Breast epithelium (tissue), 4 donors: ENCODE results near the gene DEAF1. TPM values are rescaled to one million over a fixed set of nuclear protein-coding genes. Genes with fewer than 3 reads are reported as not detected.
A peak's percentile ranks its signal among the peaks of the same experiment; 100 is the strongest.

Experiments
- DNase-seq, 2 donors: peaks; one replicate each; pipeline ENCODE4 v3.0.0-alpha.2; 2019; ENCODE audit warnings: low spot score in 2 of 2
- H3K27ac ChIP-seq, 2 donors: fragments of 200-600 bp; sonication (generic) in 1 of 2; one replicate each; pipeline ENCODE4 v1.5.1; 2016 to 2019; ENCODE audit warnings: mild to moderate bottlenecking in 1 of 2
- H3K27me3 ChIP-seq, 2 donors: fragments of 200-600 bp; sonication (generic) in 1 of 2; one replicate each; pipeline versions ENCODE4 v1.5.1 to v1.6.0; 2017 to 2019; ENCODE audit warnings: control low read depth in 1 of 2, mild to moderate bottlenecking in 1 of 2
- H3K36me3 ChIP-seq: fragments of 200-600 bp; one replicate; pipeline ENCODE4 v1.5.1; 2019
- H3K4me1 ChIP-seq, 2 donors: fragments of 200-600 bp; sonication (generic); one replicate each; pipeline ENCODE4 v1.5.1; 2016 to 2019; ENCODE audit warnings: control low read depth in 1 of 2
- H3K4me3 ChIP-seq, 3 donors: fragments of 200-600 bp; sonication (generic); 1 replicate in 2 of 3; 2 replicates in 1 of 3; pipeline ENCODE4 v1.5.1; 2016 to 2019; ENCODE audit warnings: mild to moderate bottlenecking in 3 of 3, moderate library complexity in 2 of 3
- H3K9me3 ChIP-seq, 2 donors: fragments of 200-600 bp; sonication (generic) in 1 of 2; one replicate each; pipeline ENCODE4 v1.5.1; 2016 to 2019; ENCODE audit warnings: control low read depth in 1 of 2
- POLR2A ChIP-seq: fragments of 450-650 bp; IDR thresholded peaks from one replicate; pipeline ENCODE4 v1.6.1; 2016; ENCODE audit warnings: antibody characterized with exemption, mild to moderate bottlenecking, moderate library complexity
- POLR2AphosphoS5 ChIP-seq, 3 donors: sonication (generic); formaldehyde crosslinking; IDR thresholded peaks; one replicate each; pipeline ENCODE4 v1.6.1; 2017; ENCODE audit warnings: antibody characterized with exemption in 3 of 3
- intact Hi-C: fragments of 100-400 bp; cut with DNase I; formaldehyde crosslinking; loops from one replicate; pipeline ENCODE4 v1.15.1; 2023; ENCODE audit warnings: low total_unique reads
- total RNA-seq, 3 donors: library from RNA; depleted of rRNA; stranded (reverse); fragments of >200 nt; gene quantifications; one replicate each; pipeline ENCODE4 v1.1.0, GENCODE V29; 2016
- TF ChIP-seq, protein P1 (sequence below), 3 donors: fragments of 450-650 bp; IDR thresholded peaks; one replicate each; pipeline ENCODE4 v1.5.1; 2016 to 2017; ENCODE audit warnings: antibody characterized with exemption in 3 of 3, mild to moderate bottlenecking in 3 of 3, moderate library complexity in 3 of 3

DEAF1 gene
- total RNA-seq, 3 donors from 2014 or later: 25.3 to 42.6 (median 39.8) TPM

DNA sequence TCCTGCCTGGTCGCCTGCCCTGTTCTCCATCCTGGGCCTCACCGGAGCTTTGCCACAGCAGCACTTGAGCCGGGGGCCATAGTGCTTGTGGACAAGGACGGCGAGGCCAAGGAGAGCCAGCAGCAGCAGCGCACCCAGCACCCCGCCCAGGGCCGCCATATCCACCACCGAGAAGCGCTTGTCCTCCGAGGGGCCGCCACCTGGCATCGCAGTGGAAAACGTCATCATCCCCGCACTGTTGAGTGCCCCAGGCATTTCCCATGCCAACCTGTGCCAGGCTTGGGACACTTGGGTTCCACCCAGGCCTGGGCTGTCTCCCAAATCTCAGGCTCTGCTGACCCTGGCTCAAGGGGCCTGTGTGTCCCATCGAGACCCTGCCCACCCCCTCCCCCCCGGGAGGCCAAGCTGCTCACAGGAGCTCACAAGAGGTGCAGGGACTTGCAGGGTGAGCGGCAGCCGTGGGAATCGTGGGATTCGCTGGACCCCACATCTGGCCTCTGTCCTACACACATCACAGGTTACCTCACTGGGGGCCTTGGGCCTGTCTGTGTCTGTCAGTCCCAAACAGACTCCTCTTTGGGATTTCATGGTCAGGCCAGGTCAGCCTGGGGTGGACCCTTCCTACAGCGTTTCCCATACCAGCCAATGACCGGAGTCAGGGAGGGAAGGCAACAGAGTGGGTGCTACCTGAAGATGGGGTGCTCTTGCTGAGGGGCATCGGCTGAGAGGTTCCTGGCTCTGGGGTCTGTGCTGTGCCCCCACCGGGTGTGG is 76.9 kb downstream of the DEAF1 start:
- no peaks in the 10 kb centered on the region for H3K9me3 ChIP-seq
- H3K4me1 ChIP-seq: peaks cover 10 to 13% of the 10 kb centered on the region in 2 donors
- no peak overlapping the region for H3K4me3 ChIP-seq
- H3K27me3 ChIP-seq: no peaks in the 10 kb centered on the region
- no peak overlapping the region for H3K27ac ChIP-seq
- H3K36me3 ChIP-seq: no peaks in the 10 kb centered on the region
- no peak for DNase-seq
- intact Hi-C loops: no loop called here
- TF ChIP-seq POLR2A (no peak), POLR2AphosphoS5 (IDR thresholded peaks at IDR 0.05) (no peak)
- TF ChIP-seq, protein P1, sequence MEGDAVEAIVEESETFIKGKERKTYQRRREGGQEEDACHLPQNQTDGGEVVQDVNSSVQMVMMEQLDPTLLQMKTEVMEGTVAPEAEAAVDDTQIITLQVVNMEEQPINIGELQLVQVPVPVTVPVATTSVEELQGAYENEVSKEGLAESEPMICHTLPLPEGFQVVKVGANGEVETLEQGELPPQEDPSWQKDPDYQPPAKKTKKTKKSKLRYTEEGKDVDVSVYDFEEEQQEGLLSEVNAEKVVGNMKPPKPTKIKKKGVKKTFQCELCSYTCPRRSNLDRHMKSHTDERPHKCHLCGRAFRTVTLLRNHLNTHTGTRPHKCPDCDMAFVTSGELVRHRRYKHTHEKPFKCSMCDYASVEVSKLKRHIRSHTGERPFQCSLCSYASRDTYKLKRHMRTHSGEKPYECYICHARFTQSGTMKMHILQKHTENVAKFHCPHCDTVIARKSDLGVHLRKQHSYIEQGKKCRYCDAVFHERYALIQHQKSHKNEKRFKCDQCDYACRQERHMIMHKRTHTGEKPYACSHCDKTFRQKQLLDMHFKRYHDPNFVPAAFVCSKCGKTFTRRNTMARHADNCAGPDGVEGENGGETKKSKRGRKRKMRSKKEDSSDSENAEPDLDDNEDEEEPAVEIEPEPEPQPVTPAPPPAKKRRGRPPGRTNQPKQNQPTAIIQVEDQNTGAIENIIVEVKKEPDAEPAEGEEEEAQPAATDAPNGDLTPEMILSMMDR (IDR thresholded peaks at IDR 0.05): no peak

DNA sequence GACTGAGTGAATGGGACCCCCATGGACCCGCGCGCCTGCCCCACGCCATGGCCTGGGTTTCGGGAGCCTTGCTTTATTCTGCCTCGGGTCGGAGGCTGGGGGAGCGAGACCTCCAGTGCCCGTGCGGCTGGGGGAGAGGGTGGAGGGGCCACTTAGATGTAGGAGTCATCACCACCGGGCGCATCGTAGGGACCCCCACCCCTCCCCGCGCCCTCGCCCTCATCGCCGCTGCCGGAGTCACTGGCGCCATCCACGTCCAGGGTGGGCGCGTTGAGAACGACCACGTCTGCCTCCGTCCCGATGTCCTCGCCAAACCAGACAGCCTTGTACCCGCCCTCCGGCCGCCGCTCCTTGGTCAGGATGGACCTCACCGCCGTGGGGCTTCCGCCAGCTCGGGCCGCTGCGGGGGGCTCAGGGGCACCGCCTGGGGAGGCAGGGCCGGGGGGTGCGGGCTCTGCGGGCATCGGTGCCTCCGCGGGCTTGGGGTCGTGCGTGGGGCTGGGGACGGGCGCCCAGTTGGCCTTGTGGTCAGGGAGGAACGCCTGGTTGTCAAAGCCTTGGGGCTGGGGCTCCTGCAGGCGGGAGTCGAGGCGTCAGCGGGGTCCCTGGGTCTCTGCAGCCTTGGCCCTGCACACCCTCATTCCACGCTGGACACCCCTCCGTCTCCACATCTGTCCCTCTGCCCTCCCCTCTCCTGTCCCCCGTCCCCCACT is 77.7 kb downstream of the DEAF1 start:
- TF ChIP-seq POLR2AphosphoS5 (IDR thresholded peaks at IDR 0.05) (no peak), POLR2A (no peak)
- TF ChIP-seq, protein P1 (IDR thresholded peaks at IDR 0.05): no peak
- no peaks in the 10 kb centered on the region for H3K36me3 ChIP-seq
- H3K4me3 ChIP-seq: no peak overlapping the region
- H3K4me1 ChIP-seq: peaks cover 10 to 13% of the 10 kb centered on the region in 2 donors
- H3K27ac ChIP-seq: no peak overlapping the region
- H3K27me3 ChIP-seq: no peaks in the 10 kb centered on the region
- no peaks in the 10 kb centered on the region for H3K9me3 ChIP-seq
- DNase-seq: no peak
- intact Hi-C loops: no loop called here

DNA sequence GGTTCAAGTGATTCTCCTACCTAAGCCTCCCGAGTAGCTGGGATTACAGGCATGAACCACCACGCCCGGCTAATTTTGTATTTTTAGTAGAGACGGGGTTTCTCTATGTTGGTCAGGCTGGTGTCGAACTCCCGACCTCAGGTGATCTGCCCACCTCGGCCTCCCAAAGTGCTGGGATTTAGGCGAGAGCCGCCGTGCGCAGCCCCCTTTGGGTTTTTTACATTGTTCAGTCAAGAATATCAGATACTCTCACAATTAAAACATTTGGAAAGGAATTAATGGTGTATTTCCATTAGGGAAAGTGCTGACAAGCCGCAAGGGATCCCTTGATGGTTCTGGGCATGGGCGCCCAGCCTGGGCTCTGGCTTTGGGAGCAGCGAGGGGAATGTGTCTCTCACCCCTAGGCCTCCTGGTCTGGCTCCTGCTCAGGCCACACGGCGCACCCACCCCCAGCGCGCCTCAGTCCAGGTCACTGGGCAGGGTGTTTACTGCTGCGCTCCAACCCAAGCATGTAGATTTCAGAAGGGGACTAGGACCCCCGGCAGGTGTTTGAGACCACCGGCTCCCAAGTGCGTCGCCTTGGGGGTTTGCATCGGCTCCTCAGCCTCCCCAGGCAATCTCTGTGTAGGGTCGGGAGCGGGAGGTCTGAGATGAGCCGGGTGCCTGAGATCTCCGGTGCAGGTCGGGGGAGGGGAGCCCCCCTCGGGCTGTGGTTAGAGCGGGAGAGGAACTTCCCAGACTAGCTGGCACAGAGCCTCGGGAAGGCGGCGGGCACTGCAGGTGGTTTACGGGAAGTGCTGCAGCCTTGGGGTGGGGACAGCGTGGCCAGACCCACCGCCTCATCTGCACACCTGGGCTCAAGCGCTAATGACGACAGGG is 78.5 kb downstream of the DEAF1 start:
- Histone ChIP-seq H3K9me3 (no peaks in the 10 kb centered on the region), H3K27ac (peak overlapping the region; percentile 92 to 99), H3K4me3 (peak overlapping the region; percentile 71 to 76 (median 73)), H3K27me3 (no peaks in the 10 kb centered on the region), H3K36me3 (no peaks in the 10 kb centered on the region), H3K4me1 (peaks cover 10 to 13% of the 10 kb centered on the region in 2 donors)
- no peak for TF ChIP-seq POLR2AphosphoS5 (IDR thresholded peaks at IDR 0.05)
- no peak for TF ChIP-seq POLR2A
- TF ChIP-seq, protein P1 (IDR thresholded peaks at IDR 0.05): no peak
- no peak for DNase-seq
- intact Hi-C loops: loop anchor here (1.0 kb wide), 1 partner anchor 14 kb away; no protein-coding TSS in a partner anchor

DNA sequence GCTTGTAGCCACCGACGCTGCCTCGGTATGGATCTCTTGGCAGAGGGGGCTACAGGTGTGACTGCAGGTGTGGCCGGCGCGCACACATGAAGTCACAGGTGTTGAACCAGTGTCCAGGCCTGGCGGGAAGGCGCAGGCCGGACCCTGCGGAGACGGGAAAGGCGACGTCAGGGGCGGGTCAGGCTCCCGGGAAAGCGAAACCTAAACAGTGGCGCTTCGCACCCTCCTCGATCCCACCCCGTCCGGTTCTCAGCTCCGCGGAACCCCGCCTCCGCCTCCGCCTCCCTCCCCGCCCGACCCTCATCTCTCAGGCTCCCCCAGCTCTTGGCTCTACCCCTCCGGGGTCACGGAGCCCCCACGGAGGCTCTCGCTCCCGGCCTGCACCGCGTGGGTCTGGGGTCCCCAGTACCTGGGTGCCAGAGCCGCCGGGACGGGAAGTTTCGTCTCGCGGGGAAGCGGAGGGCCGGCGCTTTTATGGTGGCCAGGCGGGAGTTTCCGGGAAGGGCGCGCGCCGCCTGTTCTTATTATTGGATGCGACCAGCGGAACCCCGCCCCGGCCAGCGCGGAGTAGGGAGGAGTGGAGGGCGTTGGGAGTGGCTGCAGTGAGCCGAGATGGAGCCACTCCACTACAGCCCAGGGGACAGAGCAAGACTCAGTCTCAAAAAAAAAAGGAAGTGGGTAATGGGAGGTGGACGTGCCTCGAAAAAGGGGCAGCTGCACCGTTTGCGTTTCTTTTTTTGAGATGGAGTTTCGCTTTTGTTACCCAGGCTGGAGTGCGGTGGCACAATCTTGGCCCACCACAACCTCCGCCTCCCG is 79.3 kb downstream of the DEAF1 start, which contains the start of gene IRF7:
TSS of gene IRF7 (minus strand) at position 447 of the 816 bp plus-strand sequence. CDS start 586 bp downstream, outside the sequence.
- DNase-seq: peak; percentile 94 to 97
- Histone ChIP-seq H3K4me3 (peak within 1 kb of the TSS; percentile 71 to 76 (median 73)), H3K36me3 (no peaks in the 10 kb centered on the region), H3K9me3 (no peaks in the 10 kb centered on the region), H3K4me1 (peaks cover 10 to 13% of the 10 kb centered on the region in 2 donors), H3K27me3 (no peaks in the 10 kb centered on the region), H3K27ac (peak within 1 kb of the TSS; percentile 92 to 99)
- intact Hi-C loops: loop anchor here (1.0 kb wide), 1 partner anchor 13 kb away; no protein-coding TSS in a partner anchor
- TF ChIP-seq POLR2AphosphoS5 (IDR thresholded peaks at IDR 0.05) (peak; percentile 86 to 92 (median 88)), POLR2A (peak; percentile 68)
- TF ChIP-seq, protein P1 (IDR thresholded peaks at IDR 0.05): no peak
